GM21390 (cell line): Measurements from ENCODE around the gene VEGFA.

Source experiments
- ATAC-seq: cut with Tn5 transposase; IDR thresholded peaks from one replicate; pipeline ENCODE4 v1.9.1; 2021; ENCODE audit not compliant: unreplicated experiment

Gene VEGFA

GRCh38 chr6:43759136-43759906 is 10.7 kb upstream of the VEGFA start:
- no peak for ATAC-seq

- ATAC-seq = no peak
Observed at GRCh38 chr6:43759907-43760206, 10.2 kb upstream of the VEGFA start.

GRCh38 chr6:43760210-43761168 is 9.5 kb upstream of the VEGFA start:
- no peak for ATAC-seq

GRCh38 chr6:43761666-43762409 is 8.2 kb upstream of the VEGFA start:
- ATAC-seq = no peak

- no peak for ATAC-seq
Observed at GRCh38 chr6:43762410-43762768, 7.6 kb upstream of the VEGFA start.

- no peak for ATAC-seq
Observed at GRCh38 chr6:43762966-43763695, 6.9 kb upstream of the VEGFA start.

- no peak for ATAC-seq
Observed at GRCh38 chr6:43763812-43764522, 6.0 kb upstream of the VEGFA start.

GRCh38 chr6:43764772-43765171 is 5.2 kb upstream of the VEGFA start:
- ATAC-seq = no peak

GRCh38 chr6:43765776-43766499 is 4.1 kb upstream of the VEGFA start:
- ATAC-seq = no peak

- ATAC-seq = no peak
Observed at GRCh38 chr6:43766500-43766853, 3.5 kb upstream of the VEGFA start.

GRCh38 chr6:43766964-43767461 is 3.0 kb upstream of the VEGFA start:
- no peak for ATAC-seq

- no peak for ATAC-seq
Observed at GRCh38 chr6:43767553-43768505, 2.2 kb upstream of the VEGFA start.

- no peak for ATAC-seq
Observed at GRCh38 chr6:43768506-43768860, 1.5 kb upstream of the VEGFA start.

- no peak for ATAC-seq
Observed at GRCh38 chr6:43768983-43769525, 957 bp upstream of the VEGFA start.

GRCh38 chr6:43770372-43771209 is 580 bp downstream of the VEGFA start:
- ATAC-seq = no peak

GRCh38 chr6:43771210-43771857 is 1.3 kb downstream of the VEGFA start:
- ATAC-seq = peak; percentile 19
